Mesendoderm (in vitro differentiated cells): ENCODE data around the gene TSPAN10.

Experiments used
- DNase-seq: peaks from one replicate; pipeline ENCODE4 v3.0.0; 2013
- H2AK5ac ChIP-seq: 2 replicates; pipeline ENCODE4 v1.6.1; 2013; ENCODE audit warnings: low read length, inconsistent platforms
- H2BK120ac ChIP-seq: 2 replicates; pipeline ENCODE4 v1.6.1; 2013; ENCODE audit warnings: low read depth, mild to moderate bottlenecking, low read length, moderate library complexity, mixed read lengths
- H2BK15ac ChIP-seq: replicated peaks from 2 replicates; pipeline ENCODE4 v1.6.1; 2013; ENCODE audit warnings: low read depth, mild to moderate bottlenecking, moderate library complexity
- H2BK5ac ChIP-seq: 2 replicates; pipeline ENCODE4 v1.6.1; 2013; ENCODE audit warnings: low read length, inconsistent platforms
- H3K18ac ChIP-seq: 2 replicates; pipeline ENCODE4 v1.6.1; 2013; ENCODE audit warnings: mild to moderate bottlenecking, low read length, mixed read lengths
- H3K23ac ChIP-seq: one replicate; pipeline ENCODE4 v1.6.1; 2013; ENCODE audit warnings: low read length
- H3K27ac ChIP-seq: 2 replicates; pipeline ENCODE4 v1.5.1; 2013; ENCODE audit warnings: low read depth, mild to moderate bottlenecking, inconsistent platforms, low read length, moderate library complexity
- H3K27me3 ChIP-seq: 2 replicates; pipeline ENCODE4 v1.6.1; 2013; ENCODE audit warnings: low read length, control low read depth, mild to moderate bottlenecking, inconsistent platforms; ENCODE audit not compliant: insufficient read depth, poor library complexity
- H3K36me3 ChIP-seq: 2 replicates; pipeline ENCODE4 v1.6.1; 2013; ENCODE audit warnings: low read length, inconsistent platforms; ENCODE audit not compliant: control insufficient read depth, insufficient read depth
- H3K4ac ChIP-seq: one replicate; pipeline ENCODE4 v1.6.1; 2013; ENCODE audit warnings: low read depth, mild to moderate bottlenecking, low read length, moderate library complexity
- H3K4me1 ChIP-seq: 2 replicates; pipeline ENCODE4 v1.6.1; 2013; ENCODE audit warnings: low read depth, low read length, inconsistent platforms; ENCODE audit not compliant: control insufficient read depth
- H3K4me2 ChIP-seq: 2 replicates; pipeline ENCODE4 v1.6.1; 2013; ENCODE audit warnings: low read length
- H3K4me3 ChIP-seq: 2 replicates; pipeline ENCODE4 v1.5.1; 2013; ENCODE audit warnings: mild to moderate bottlenecking, low read length
- H3K56ac ChIP-seq: one replicate; pipeline ENCODE4 v1.6.1; 2013; ENCODE audit warnings: low read length
- H3K79me1 ChIP-seq: 2 replicates; pipeline ENCODE4 v1.6.1; 2013; ENCODE audit warnings: low read length, inconsistent platforms
- H3K79me2 ChIP-seq: 2 replicates; pipeline ENCODE4 v1.6.1; 2013; ENCODE audit warnings: mild to moderate bottlenecking, low read length; ENCODE audit not compliant: control insufficient read depth, insufficient read depth
- H3K9ac ChIP-seq: 2 replicates; pipeline ENCODE4 v1.6.1; 2013; ENCODE audit warnings: low read length, inconsistent platforms
- H4K5ac ChIP-seq: one replicate; pipeline ENCODE4 v1.6.1; 2013; ENCODE audit warnings: low read length
- H4K8ac ChIP-seq: one replicate; pipeline ENCODE4 v1.6.1; 2013; ENCODE audit warnings: low read depth, mild to moderate bottlenecking, control low read depth, low read length, moderate library complexity
- WGBS: extraction: QIAGEN DNeasy Blood & Tissue Kit; methylation state at CpG from one replicate; pipeline ENCODE4 v1.1.7; 2013; ENCODE audit warnings: low lambda C conversion rate, missing lambda C conversion rate; ENCODE audit not compliant: insufficient coverage; ENCODE audit errors: extremely low coverage; 5-methylcytosine and 5-hydroxymethylcytosine counted together

TSPAN10 gene

GRCh38 chr17:81646869-81647600 lies 10.0 kb downstream of the TSPAN10 start:
- Histone ChIP-seq H2AK5ac (no peak overlapping the region), H2BK15ac (no peak overlapping the region), H3K9ac (no peak overlapping the region), H3K23ac (no peak overlapping the region), H3K4me3 (no peak overlapping the region), H2BK120ac (no peak overlapping the region), H2BK5ac (no peak overlapping the region), H3K27me3 (peaks cover 5% of the 10 kb centered on the region), H3K27ac (no peak overlapping the region), H3K79me2 (no peaks in the 10 kb centered on the region), H3K79me1 (no peaks in the 10 kb centered on the region), H3K56ac (no peak overlapping the region), H3K4me1 (no peaks in the 10 kb centered on the region), H4K8ac (no peak overlapping the region), H3K4me2 (no peak overlapping the region), H3K4ac (no peak overlapping the region), H3K18ac (no peak overlapping the region), H3K36me3 (no peaks in the 10 kb centered on the region), H4K5ac (no peak overlapping the region)
- no peak for DNase-seq
- no CpG with 5 or more reads among the region's 12 CpGs for whole genome bisulfite sequencing

- Histone ChIP-seq H3K4me3 (no peak overlapping the region), H3K18ac (no peak overlapping the region)
- no CpG with 5 or more reads among the region's 21 CpGs for WGBS
Observed at GRCh38 chr17:81647640-81648012, 10.6 kb downstream of the TSPAN10 start.

GRCh38 chr17:81648013-81648706 lies 11.2 kb downstream of the TSPAN10 start:
- peaks cover 5% of the 10 kb centered on the region for H3K27me3 ChIP-seq
- no peaks in the 10 kb centered on the region for H3K79me1 ChIP-seq
- no peak overlapping the region for H4K8ac ChIP-seq
- H2BK120ac ChIP-seq: no peak overlapping the region
- H3K4me3 ChIP-seq: no peak overlapping the region
- H3K27ac ChIP-seq: no peak overlapping the region
- no peak overlapping the region for H2BK15ac ChIP-seq
- H3K36me3 ChIP-seq: no peaks in the 10 kb centered on the region
- H3K56ac ChIP-seq: peak overlapping the region; percentile 78
- no peak overlapping the region for H3K4ac ChIP-seq
- no peaks in the 10 kb centered on the region for H3K79me2 ChIP-seq
- no CpG with 5 or more reads among the region's 78 CpGs for WGBS
- peak overlapping the region; percentile 53 for H3K9ac ChIP-seq
- H2BK5ac ChIP-seq: no peak overlapping the region
- H3K4me1 ChIP-seq: peaks cover 1% of the 10 kb centered on the region
- peak overlapping the region; percentile 28 for H3K4me2 ChIP-seq
- H4K5ac ChIP-seq: no peak overlapping the region
- peak overlapping the region; percentile 24 for H3K23ac ChIP-seq
- H3K18ac ChIP-seq: no peak overlapping the region
- no peak for DNase-seq
- H2AK5ac ChIP-seq: no peak overlapping the region

More at GRCh38 chr17:81647640-81648012, 10.6 kb downstream of the TSPAN10 start:
- H2BK5ac ChIP-seq: no peak overlapping the region
- H2BK15ac ChIP-seq: no peak overlapping the region
- H3K4ac ChIP-seq: no peak overlapping the region
- H4K5ac ChIP-seq: no peak overlapping the region
- H3K27ac ChIP-seq: no peak overlapping the region
- peak overlapping the region; percentile 28 for H3K4me2 ChIP-seq
- peaks cover 5% of the 10 kb centered on the region for H3K27me3 ChIP-seq
- H4K8ac ChIP-seq: no peak overlapping the region
- H3K79me2 ChIP-seq: no peaks in the 10 kb centered on the region
- no peak overlapping the region for H3K9ac ChIP-seq
- no peak for DNase-seq
- no peak overlapping the region for H2BK120ac ChIP-seq
- no peaks in the 10 kb centered on the region for H3K36me3 ChIP-seq
- H3K23ac ChIP-seq: no peak overlapping the region
- H3K4me1 ChIP-seq: no peaks in the 10 kb centered on the region
- no peak overlapping the region for H2AK5ac ChIP-seq
- H3K56ac ChIP-seq: peak overlapping the region; percentile 35
- no peaks in the 10 kb centered on the region for H3K79me1 ChIP-seq

- WGBS: no CpG with 5 or more reads among the region's 14 CpGs
- no peak overlapping the region for H2BK120ac ChIP-seq
- H3K9ac ChIP-seq: peak overlapping the region; percentile 53
- no peaks in the 10 kb centered on the region for H3K79me2 ChIP-seq
- peak overlapping the region; percentile 78 for H3K56ac ChIP-seq
- DNase-seq: no peak
- H3K23ac ChIP-seq: no peak overlapping the region
- no peak overlapping the region for H4K5ac ChIP-seq
- no peak overlapping the region for H2BK5ac ChIP-seq
- H3K27me3 ChIP-seq: peaks cover 5% of the 10 kb centered on the region
- H3K18ac ChIP-seq: no peak overlapping the region
- H3K4me2 ChIP-seq: no peak overlapping the region
- H3K36me3 ChIP-seq: no peaks in the 10 kb centered on the region
- peaks cover 4% of the 10 kb centered on the region for H3K4me1 ChIP-seq
- H3K4ac ChIP-seq: no peak overlapping the region
- no peak overlapping the region for H3K4me3 ChIP-seq
- H2BK15ac ChIP-seq: no peak overlapping the region
- H3K79me1 ChIP-seq: no peaks in the 10 kb centered on the region
- no peak overlapping the region for H4K8ac ChIP-seq
- H3K27ac ChIP-seq: no peak overlapping the region
- no peak overlapping the region for H2AK5ac ChIP-seq
Observed at GRCh38 chr17:81648707-81649085, 11.7 kb downstream of the TSPAN10 start.

GRCh38 chr17:81650951-81651350 lies 14.0 kb downstream of the TSPAN10 start:
- H3K79me2 ChIP-seq: no peaks in the 10 kb centered on the region
- H3K4me2 ChIP-seq: no peak overlapping the region
- H3K4ac ChIP-seq: no peak overlapping the region
- H3K79me1 ChIP-seq: no peaks in the 10 kb centered on the region
- peaks cover 4% of the 10 kb centered on the region for H3K4me1 ChIP-seq
- no peak overlapping the region for H3K9ac ChIP-seq
- H3K36me3 ChIP-seq: no peaks in the 10 kb centered on the region
- H3K4me3 ChIP-seq: no peak overlapping the region
- H3K23ac ChIP-seq: no peak overlapping the region
- no CpG with 5 or more reads among the region's 9 CpGs for WGBS
- H2BK120ac ChIP-seq: no peak overlapping the region
- H3K18ac ChIP-seq: no peak overlapping the region
- H2BK15ac ChIP-seq: no peak overlapping the region
- no peak overlapping the region for H3K56ac ChIP-seq
- peaks cover 5% of the 10 kb centered on the region for H3K27me3 ChIP-seq
- H3K27ac ChIP-seq: no peak overlapping the region
- no peak overlapping the region for H4K8ac ChIP-seq
- no peak overlapping the region for H4K5ac ChIP-seq
- H2AK5ac ChIP-seq: no peak overlapping the region
- DNase-seq: no peak
- no peak overlapping the region for H2BK5ac ChIP-seq
